Endothelial cell of umbilical vein (primary cell): ENCODE results near the gene SBF1.

ENCODE experiments used
- CTCF ChIP-seq, 2 donors: IDR thresholded peaks; 1 replicate in 1 of 2; 2 replicates in 1 of 2; pipeline ENCODE4 v1.5.1; 2011; ENCODE audit warnings: low read length in 2 of 2, mild to moderate bottlenecking in 2 of 2, moderate library complexity in 2 of 2, control low read depth in 1 of 2, inconsistent platforms in 1 of 2, low read depth in 1 of 2; ENCODE audit not compliant: insufficient read depth in 1 of 2; ENCODE audit errors: extremely low read depth in 1 of 2
- MAX ChIP-seq: IDR thresholded peaks from 2 replicates; pipeline ENCODE4 v1.6.1; 2011; ENCODE audit not compliant: insufficient read depth, insufficient read length
- POLR2AphosphoS5 ChIP-seq: IDR thresholded peaks from 2 replicates; pipeline ENCODE4 v1.6.1; 2012; ENCODE audit warnings: low read depth, mild to moderate bottlenecking, control low read depth, low read length, moderate library complexity; ENCODE audit not compliant: insufficient read depth

- TF ChIP-seq POLR2AphosphoS5, result no peak
- TF ChIP-seq MAX, result no peak
- no peak for TF ChIP-seq CTCF (IDR thresholded peaks at IDR 0.05; ENCODE audit: extremely low read depth in 1 of 2, insufficient read depth in 1 of 2, low read depth in 1 of 2, low read length in 2 of 2)
Measured at GRCh38 chr22:50439871-50440331, 34.9 kb downstream of the SBF1 start.
